Loucy (cell line): ENCODE measurements around the gene NMT1.

ENCODE experiments used
- CTCF ChIP-seq: fragments of 200-600 bp; sonication (generic); conservative IDR thresholded peaks from 2 replicates; pipeline ENCODE4 v1.5.1; 2014; ENCODE audit warnings: mild to moderate bottlenecking, antibody characterized with exemption, low read length
- EZH2phosphoT487 ChIP-seq: fragments of 200-600 bp; IDR thresholded peaks from 2 replicates; pipeline ENCODE4 v1.6.1; 2018; ENCODE audit warnings: antibody characterized with exemption, mild to moderate bottlenecking, moderate library complexity, borderline replicate concordance

- no peak for TF ChIP-seq CTCF
- TF ChIP-seq EZH2phosphoT487: no peak
Measured at GRCh38 chr17:45038728-45039634, 22.1 kb upstream of the NMT1 start.
